ENCODE results near the gene ITPR2.

The ITPR2 gene

GRCh38 chr12:26510354-26510674 is 322.7 kb downstream of the ITPR2 start:
- Histone ChIP-seq H3K36me3 (ENCODE audit: low read depth) (no peaks in the 10 kb centered on the region), H3K9me3 (ENCODE audit: severe bottlenecking) (no peaks in the 10 kb centered on the region), H3K27me3 (ENCODE audit: insufficient read depth, poor library complexity, severe bottlenecking) (no peaks in the 10 kb centered on the region), H3K4me1 (ENCODE audit: insufficient read depth, poor library complexity, severe bottlenecking) (no peaks in the 10 kb centered on the region), H3K27ac (ENCODE audit: poor library complexity, severe bottlenecking) (no peak overlapping the region), H3K4me3 (ENCODE audit: severe bottlenecking) (no peak overlapping the region)
- no peak for ATAC-seq (ENCODE audit: low read depth)
- no peak for DNase-seq (ENCODE audit: low spot score)
- TF ChIP-seq CTCF (IDR thresholded peaks at IDR 0.05; ENCODE audit: poor library complexity, severe bottlenecking), result no peak

- no peak for DNase-seq (ENCODE audit: low spot score)
These were observed 325.4 kb downstream of the ITPR2 start for GRCh38 chr12:26507613-26508012.

GRCh38 chr12:26499979-26500640 is 332.9 kb downstream of the ITPR2 start:
- Histone ChIP-seq H3K4me1 (ENCODE audit: insufficient read depth, poor library complexity, severe bottlenecking) (peaks cover 9% of the 10 kb centered on the region), H3K9me3 (ENCODE audit: severe bottlenecking) (no peaks in the 10 kb centered on the region), H3K27me3 (ENCODE audit: insufficient read depth, poor library complexity, severe bottlenecking) (no peaks in the 10 kb centered on the region), H3K27ac (ENCODE audit: poor library complexity, severe bottlenecking) (no peak overlapping the region), H3K36me3 (ENCODE audit: low read depth) (no peaks in the 10 kb centered on the region), H3K4me3 (ENCODE audit: severe bottlenecking) (no peak overlapping the region)
- TF ChIP-seq CTCF (IDR thresholded peaks at IDR 0.05; ENCODE audit: poor library complexity, severe bottlenecking), result no peak
- DNase-seq (ENCODE audit: low spot score), result no peak
- ATAC-seq (ENCODE audit: low read depth), result no peak

More at GRCh38 chr12:26507613-26508012, 325.4 kb downstream of the ITPR2 start:
- Histone ChIP-seq H3K27me3 (ENCODE audit: insufficient read depth, poor library complexity, severe bottlenecking) (no peaks in the 10 kb centered on the region), H3K9me3 (ENCODE audit: severe bottlenecking) (no peaks in the 10 kb centered on the region), H3K27ac (ENCODE audit: poor library complexity, severe bottlenecking) (no peak overlapping the region), H3K36me3 (ENCODE audit: low read depth) (no peaks in the 10 kb centered on the region), H3K4me1 (ENCODE audit: insufficient read depth, poor library complexity, severe bottlenecking) (no peaks in the 10 kb centered on the region), H3K4me3 (ENCODE audit: severe bottlenecking) (no peak overlapping the region)
- no peak for ATAC-seq (ENCODE audit: low read depth)
- no peak for TF ChIP-seq CTCF (IDR thresholded peaks at IDR 0.05; ENCODE audit: poor library complexity, severe bottlenecking)

- ATAC-seq (ENCODE audit: low read depth), result peak; percentile 66
- peak overlapping the region; percentile 54 for H3K27ac ChIP-seq (ENCODE audit: poor library complexity, severe bottlenecking)
- H3K36me3 ChIP-seq (ENCODE audit: low read depth), result no peaks in the 10 kb centered on the region
- no peaks in the 10 kb centered on the region for H3K9me3 ChIP-seq (ENCODE audit: severe bottlenecking)
- peak; percentile 42 for DNase-seq (ENCODE audit: low spot score)
- H3K27me3 ChIP-seq (ENCODE audit: insufficient read depth, poor library complexity, severe bottlenecking), result no peaks in the 10 kb centered on the region
- TF ChIP-seq CTCF (IDR thresholded peaks at IDR 0.05; ENCODE audit: poor library complexity, severe bottlenecking), result no peak
- no peak overlapping the region for H3K4me3 ChIP-seq (ENCODE audit: severe bottlenecking)
- H3K4me1 ChIP-seq (ENCODE audit: insufficient read depth, poor library complexity, severe bottlenecking), result peaks cover 22% of the 10 kb centered on the region
These were observed 336.8 kb downstream of the ITPR2 start for GRCh38 chr12:26496170-26496569.

GRCh38 chr12:26493656-26494055 is 339.3 kb downstream of the ITPR2 start:
- Histone ChIP-seq H3K36me3 (ENCODE audit: low read depth) (no peaks in the 10 kb centered on the region), H3K9me3 (ENCODE audit: severe bottlenecking) (no peaks in the 10 kb centered on the region), H3K27ac (ENCODE audit: poor library complexity, severe bottlenecking) (peak overlapping the region; percentile 61), H3K27me3 (ENCODE audit: insufficient read depth, poor library complexity, severe bottlenecking) (no peaks in the 10 kb centered on the region), H3K4me1 (ENCODE audit: insufficient read depth, poor library complexity, severe bottlenecking) (peaks cover 22% of the 10 kb centered on the region), H3K4me3 (ENCODE audit: severe bottlenecking) (no peak overlapping the region)
- ATAC-seq (ENCODE audit: low read depth) (peak; percentile 75), DNase-seq (ENCODE audit: low spot score) (no peak)
- TF ChIP-seq CTCF (IDR thresholded peaks at IDR 0.05; ENCODE audit: poor library complexity, severe bottlenecking), result no peak
